Esophagus squamous epithelium (tissue), 4 donors: ENCODE results near the gene LMBR1L.

Source experiments
- POLR2A ChIP-seq, 4 donors: fragments of 450-650 bp; IDR thresholded peaks; one replicate each; pipeline ENCODE4 v1.6.1; 2017; ENCODE audit warnings: antibody characterized with exemption in 4 of 4, mild to moderate bottlenecking in 4 of 4, moderate library complexity in 3 of 4
- TF ChIP-seq, protein P1 (sequence below), 6 experiments: fragments of 450-650 bp in 4 of 6; fragments of 200-600 bp in 2 of 6; sonication (generic) in 2 of 6; IDR thresholded peaks; one replicate each; pipeline ENCODE4 v1.5.1; 2016 to 2019; ENCODE audit warnings: antibody characterized with exemption in 6 of 6, mild to moderate bottlenecking in 4 of 6, moderate library complexity in 4 of 6

DNA sequence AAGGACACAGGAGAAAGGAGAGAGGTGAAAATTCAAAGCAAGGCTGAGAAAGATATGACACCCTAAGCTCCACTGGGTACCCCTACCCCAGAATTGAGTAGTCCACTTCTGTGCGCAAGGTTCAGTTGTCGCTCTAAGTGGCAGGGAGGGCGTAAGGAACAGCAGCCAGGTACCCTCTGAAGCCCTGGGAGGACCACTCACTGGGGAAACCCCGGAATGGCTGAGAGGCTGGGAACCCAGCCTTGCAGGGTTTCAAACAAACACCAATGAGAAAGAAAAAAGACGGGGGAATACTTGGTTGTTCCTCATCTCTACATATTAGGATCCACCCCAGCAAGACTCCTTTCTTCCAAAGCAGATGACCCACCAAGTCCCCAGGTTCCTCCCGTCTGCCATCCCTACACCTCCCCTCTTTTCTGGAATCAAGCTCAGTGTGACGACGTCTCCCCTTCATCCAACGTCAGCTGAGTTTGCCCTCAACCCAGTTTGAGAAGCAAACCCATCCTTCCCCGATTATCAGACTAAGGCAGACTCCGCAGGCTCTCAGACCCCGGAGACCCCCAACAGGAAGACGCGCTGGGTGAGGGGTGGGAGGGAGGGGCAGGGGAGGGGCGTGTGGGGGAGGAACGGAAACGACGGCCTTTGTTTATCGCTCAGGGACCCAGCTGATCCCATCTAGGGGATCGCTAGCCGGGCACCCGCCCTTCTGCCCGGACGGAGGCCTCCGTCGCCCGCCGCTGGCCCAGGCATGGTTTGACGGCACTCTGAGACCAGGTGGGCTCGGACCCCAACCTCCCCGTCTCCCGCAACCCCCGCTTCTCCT is 795 bp downstream of the LMBR1L start:
- TF ChIP-seq, protein P1, sequence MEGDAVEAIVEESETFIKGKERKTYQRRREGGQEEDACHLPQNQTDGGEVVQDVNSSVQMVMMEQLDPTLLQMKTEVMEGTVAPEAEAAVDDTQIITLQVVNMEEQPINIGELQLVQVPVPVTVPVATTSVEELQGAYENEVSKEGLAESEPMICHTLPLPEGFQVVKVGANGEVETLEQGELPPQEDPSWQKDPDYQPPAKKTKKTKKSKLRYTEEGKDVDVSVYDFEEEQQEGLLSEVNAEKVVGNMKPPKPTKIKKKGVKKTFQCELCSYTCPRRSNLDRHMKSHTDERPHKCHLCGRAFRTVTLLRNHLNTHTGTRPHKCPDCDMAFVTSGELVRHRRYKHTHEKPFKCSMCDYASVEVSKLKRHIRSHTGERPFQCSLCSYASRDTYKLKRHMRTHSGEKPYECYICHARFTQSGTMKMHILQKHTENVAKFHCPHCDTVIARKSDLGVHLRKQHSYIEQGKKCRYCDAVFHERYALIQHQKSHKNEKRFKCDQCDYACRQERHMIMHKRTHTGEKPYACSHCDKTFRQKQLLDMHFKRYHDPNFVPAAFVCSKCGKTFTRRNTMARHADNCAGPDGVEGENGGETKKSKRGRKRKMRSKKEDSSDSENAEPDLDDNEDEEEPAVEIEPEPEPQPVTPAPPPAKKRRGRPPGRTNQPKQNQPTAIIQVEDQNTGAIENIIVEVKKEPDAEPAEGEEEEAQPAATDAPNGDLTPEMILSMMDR (IDR thresholded peaks at IDR 0.05) = no peak
- TF ChIP-seq POLR2A (IDR thresholded peaks at IDR 0.05) = no peak
